Measurements from ENCODE around the gene ORAI1.
"Not testable (repeated sequence)": the region's sequence is repeated elsewhere in the genome, so short reads cannot be mapped to it uniquely, and the experiment has no call there.

Gene ORAI1

GRCh38 chr12:121649819-121650353 is 23.6 kb downstream of the ORAI1 start:
- no peak for DNase-seq

GRCh38 chr12:121651320-121651719 is 25.0 kb downstream of the ORAI1 start:
- no peak for DNase-seq

- no peak for DNase-seq
Observed at GRCh38 chr12:121652767-121653497, 26.6 kb downstream of the ORAI1 start.

- no peak for DNase-seq
Observed at GRCh38 chr12:121653999-121654398, 27.7 kb downstream of the ORAI1 start.

- DNase-seq, result no peak
Observed at GRCh38 chr12:121656122-121656521, 29.8 kb downstream of the ORAI1 start.

- no peak for DNase-seq
Observed at GRCh38 chr12:121657305-121658008, 31.1 kb downstream of the ORAI1 start.

- DNase-seq, result not testable (repeated sequence)
Observed at GRCh38 chr12:121661353-121662105, 35.2 kb downstream of the ORAI1 start.

- no peak for DNase-seq
Observed at GRCh38 chr12:121663610-121663929, 37.2 kb downstream of the ORAI1 start.

GRCh38 chr12:121666829-121667228 is 40.5 kb downstream of the ORAI1 start:
- not testable (repeated sequence) for DNase-seq

GRCh38 chr12:121668750-121669520 is 42.6 kb downstream of the ORAI1 start:
- DNase-seq, result no peak

GRCh38 chr12:121669521-121669900 is 43.2 kb downstream of the ORAI1 start, which contains the start of gene MORN3:
TSS of gene MORN3 (minus strand) at chr12:121669654. CDS start at chr12:121669483, 171 bp downstream.
- DNase-seq, result no peak

- DNase-seq, result no peak
Observed at GRCh38 chr12:121673013-121673511, 46.7 kb downstream of the ORAI1 start.

GRCh38 chr12:121676190-121676589 is 49.9 kb downstream of the ORAI1 start:
- no peak for DNase-seq

GRCh38 chr12:121678305-121678704 is 52.0 kb downstream of the ORAI1 start:
- no peak for DNase-seq

- DNase-seq, result no peak
Observed at GRCh38 chr12:121678716-121679300, 52.5 kb downstream of the ORAI1 start.

GRCh38 chr12:121679661-121680197 is 53.4 kb downstream of the ORAI1 start:
- DNase-seq, result not testable (repeated sequence)

- no peak for DNase-seq
Observed at GRCh38 chr12:121688966-121689365, 62.6 kb downstream of the ORAI1 start.

- DNase-seq, result no peak
Observed at GRCh38 chr12:121689430-121689829, 63.1 kb downstream of the ORAI1 start.
